ENCODE data around the gene IMP4.

IMP4 gene

DNA sequence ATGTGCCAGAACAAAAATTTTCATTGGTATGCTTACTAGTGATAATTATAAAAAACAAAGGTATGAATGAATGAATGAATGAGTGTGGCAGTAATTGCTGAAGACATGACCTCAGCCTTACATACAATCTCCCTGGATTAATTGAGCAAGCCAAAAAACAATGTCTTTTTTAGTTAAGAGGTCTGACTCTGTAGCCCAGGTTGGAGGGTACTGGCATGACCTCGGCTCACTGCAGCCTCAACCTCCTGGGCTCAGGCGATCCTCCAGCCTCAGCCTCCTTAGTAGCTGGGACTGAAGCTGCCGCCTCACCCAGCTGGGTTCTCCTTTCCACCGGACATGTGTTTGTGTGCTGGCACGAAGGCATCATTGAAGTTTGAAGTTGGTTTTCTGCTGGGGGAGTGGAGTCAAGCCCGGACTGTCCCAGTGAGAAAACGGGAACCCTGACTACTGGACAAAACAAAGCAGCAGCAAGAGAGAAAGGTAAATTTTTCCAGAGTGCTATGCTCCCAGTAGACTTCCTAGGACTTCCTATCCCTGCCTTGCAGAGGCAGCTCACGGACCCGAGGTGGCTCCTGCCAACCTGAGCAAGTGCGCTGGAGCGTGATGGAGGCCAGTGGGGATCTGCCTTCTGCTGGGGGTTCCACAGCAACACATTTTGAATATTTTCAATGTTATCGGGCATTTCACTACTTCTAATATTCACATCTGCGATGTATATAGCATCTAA lies 6.4 kb upstream of the IMP4 start:
- peak overlapping the region; percentile 25 for H3K4me3 ChIP-seq (ENCODE audit: low read depth, low read length)

DNA sequence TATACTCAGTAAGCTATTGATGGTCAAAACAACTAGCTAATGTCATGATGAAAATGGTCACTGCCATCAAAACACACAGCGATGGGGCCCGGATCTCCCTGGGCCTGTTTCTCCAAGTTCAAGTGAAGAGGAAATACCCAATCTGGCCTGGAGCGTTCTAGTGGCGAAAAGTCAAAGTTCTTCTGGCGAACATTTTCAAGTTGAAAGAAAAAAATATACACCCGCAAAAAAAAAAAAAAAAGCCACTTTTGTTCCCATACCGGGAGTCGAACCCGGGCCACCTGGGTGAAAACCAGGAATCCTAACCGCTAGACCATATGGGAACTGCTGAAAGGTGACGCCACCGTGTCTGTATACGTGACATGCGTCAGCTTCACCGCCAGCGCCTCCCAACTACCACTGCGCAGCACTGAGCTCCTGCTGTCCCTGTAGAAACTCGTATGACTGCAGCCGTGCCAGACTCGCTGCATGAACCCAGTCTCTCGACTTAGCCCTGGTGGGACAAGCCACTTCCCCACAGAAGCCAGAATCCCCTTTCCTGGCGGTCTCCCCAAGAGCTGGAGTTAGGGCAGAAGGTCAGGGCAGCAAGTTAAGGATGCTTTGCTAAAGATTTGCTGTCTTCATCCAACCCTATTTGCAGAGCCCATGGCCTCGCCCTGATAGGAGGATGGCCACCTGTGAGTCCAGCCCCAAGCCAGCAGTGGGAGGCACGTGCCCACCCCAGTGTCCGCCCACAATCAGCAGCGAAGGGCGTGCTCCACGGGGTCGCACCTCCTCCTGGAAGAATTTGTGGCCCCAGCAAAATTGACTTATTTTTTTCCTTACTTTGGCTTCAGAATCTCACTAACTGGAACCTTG lies 5.6 kb upstream of the IMP4 start:
- H3K4me3 ChIP-seq (ENCODE audit: low read depth, low read length): peak overlapping the region; percentile 83

DNA sequence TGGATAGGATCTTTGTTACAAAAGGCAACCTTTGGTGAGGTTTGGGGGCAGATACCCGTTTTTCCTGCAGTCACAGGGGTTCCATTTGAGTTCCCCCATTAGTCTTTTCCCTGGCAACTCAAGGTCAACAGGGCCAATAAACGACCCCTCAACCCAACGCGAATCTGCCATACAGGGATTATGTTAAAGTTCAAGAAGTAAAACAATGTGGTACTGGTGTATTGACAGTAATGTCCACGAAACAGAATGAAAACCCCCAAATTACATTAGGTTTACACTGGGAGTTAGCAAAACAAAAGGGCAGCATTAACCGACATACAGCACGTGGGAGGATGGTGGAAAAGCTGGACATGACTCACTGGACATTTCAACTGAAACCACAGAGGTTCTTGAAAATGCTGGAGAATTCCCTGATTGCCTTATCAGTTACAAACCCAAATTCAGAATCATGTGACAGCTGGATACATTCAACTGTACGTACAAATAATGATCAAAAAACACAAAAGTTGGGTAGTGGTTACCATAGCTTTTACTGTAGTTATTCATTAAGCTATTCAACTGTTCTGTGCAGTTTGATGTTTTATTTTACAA lies 4.9 kb upstream of the IMP4 start:
- H3K4me3 ChIP-seq (ENCODE audit: low read depth, low read length): peak overlapping the region; percentile 83

DNA sequence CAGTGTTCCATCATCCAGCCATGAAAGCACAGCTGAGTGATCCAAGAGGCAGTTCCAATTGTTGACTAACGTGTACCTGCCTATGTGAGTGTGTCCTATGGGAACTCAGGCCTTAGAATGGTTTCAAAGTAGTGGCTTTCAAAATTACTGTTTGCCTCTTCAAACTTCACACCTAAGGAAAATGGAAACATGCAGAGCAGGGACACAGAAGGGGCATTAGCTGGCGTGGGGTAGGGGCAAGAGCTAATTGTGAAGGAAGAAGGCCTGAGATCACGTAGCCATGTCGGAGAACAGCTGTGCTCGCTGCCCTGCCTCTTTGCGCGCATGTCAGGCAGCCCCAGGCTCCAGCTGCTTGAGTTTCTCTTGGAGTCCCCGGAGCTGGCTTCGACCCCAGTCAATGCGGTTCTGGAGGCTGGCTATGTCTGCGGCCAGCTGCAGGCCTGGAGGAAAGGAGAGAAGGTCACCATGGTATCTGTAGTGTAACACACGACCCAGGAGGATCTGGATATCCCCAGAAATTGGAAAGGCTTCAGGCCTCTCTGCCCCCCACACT lies 3.8 kb upstream of the IMP4 start:
- H3K4me3 ChIP-seq (ENCODE audit: low read depth, low read length): no peak overlapping the region

DNA sequence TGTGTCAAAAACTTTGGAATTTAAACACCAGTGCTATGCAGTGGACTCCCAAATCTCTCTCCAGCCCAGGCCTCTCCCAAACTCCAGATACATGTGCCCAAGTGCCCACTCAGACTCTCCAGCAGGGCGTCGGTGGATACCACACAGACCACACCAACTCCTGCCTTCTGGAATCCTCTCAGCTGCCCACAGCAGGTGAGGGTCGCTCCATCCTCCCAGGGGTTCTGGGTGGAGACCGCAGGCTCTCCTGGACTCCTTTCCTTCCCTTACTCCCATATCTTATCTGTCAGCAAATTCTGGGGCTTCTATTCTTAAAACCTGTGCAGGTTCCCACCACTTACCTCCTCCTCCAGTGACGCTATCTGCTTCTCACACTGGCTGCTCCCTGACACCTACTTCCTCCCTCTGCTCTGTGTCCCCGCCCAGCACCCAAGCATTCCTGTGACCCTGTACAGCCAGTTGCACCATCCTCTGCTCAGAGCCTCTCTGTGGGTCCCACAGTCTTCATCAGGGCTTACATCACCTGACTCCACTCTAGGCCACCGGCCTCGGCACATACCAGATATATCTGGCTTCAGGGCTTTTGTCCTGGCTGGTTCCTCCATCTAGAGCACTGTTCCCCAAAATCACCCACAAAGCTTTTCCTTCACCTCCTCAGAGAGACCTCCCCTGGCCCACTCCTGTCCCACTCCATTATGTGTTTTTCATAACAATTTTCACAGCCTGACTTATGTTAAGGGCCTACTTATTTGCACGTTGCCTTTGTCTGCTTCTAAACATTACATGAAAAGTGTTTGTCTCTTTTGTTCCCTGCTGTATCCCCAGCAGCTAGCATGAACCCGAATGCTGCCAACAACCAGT lies 2.6 kb upstream of the IMP4 start:
- no peak overlapping the region for H3K4me3 ChIP-seq (ENCODE audit: low read depth, low read length)

DNA sequence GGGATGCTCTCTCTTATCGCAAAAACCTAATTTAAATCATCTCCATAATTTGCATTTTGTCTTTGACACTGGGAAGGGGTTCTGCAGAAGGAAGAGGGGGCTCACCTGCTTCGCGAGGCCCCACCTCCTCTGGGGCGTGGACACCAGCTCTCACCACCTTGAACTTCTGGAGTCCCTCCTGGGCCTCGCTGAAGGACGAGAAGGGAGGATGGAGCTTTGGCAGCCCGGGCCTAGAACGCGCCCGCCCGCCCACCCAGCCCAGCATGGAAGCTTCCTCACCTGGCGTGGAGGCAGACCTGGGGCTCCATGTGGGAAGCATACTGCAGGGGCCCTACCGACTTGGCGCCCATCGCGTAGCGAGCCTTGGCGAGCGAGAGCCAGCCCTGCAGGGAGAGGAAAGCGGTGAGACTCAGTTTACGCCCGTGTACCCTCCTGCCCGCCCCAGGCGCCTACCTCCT lies 1.1 kb upstream of the IMP4 start:
- H3K4me3 ChIP-seq (ENCODE audit: low read depth, low read length): peak overlapping the region; percentile 92

DNA sequence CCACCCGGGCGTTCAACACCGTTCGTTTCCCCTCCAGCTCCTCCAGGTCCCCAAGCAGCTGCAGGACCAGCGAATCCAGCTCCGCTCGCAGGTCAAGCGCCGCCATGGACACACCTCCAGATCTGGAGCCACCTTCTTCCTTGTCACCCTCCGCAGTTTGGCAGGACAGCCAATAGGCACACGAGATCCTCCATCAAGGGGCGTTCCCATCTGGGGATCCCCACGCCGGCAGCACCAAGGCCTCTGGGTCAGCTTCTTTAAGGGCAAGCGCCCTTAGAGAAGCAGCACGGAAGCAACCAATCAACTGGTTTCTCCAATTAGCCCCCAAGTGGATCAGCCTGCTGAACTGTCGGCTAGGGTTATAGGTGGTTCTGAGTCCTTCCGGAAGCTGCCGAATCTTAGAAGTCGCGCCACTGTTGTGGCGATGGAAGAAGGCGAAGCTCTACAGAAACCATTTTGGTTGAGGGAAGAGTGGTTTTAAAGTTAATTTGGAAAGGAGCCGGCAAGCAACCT lies 621 bp upstream of the IMP4 start:
- peak overlapping the region; percentile 92 for H3K4me3 ChIP-seq (ENCODE audit: low read depth, low read length)

DNA sequence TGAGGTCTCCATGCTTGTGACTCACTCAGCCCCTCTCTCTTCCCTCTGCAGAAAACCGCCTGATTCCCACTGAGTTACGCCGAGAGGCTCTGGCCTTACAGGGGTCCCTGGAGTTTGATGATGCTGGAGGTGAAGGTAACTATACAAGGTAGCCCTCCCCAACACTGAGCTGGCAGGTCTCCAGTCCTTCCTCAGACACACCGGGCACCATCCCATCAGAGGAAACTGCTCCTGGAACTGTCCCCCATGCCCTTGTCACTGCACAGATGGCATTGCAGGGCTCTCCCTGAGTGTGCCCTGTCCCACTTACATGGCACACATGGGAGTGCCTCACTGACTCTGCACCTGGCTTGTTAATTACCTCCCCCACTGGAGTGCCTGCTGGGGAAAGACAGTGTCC lies 1.9 kb downstream of the IMP4 start:
- no peak overlapping the region for H3K4me3 ChIP-seq (ENCODE audit: low read depth, low read length)

DNA sequence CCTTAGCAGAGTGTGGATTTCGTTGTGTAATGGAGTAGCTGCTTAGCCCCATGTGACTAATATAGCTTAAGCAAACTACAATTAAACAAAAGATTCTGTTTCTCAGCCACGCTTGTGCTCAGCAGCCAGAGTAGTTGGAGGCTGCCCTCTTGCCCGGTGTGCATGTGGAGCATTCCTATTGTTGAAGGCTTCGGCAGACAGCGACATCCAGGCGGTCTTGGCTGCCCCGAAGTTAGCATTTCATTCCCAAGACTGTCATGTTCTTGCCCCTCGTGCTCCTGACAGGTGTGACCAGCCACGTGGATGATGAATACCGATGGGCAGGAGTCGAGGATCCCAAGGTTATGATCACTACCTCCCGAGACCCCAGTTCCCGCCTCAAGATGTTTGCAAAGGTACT lies 2.4 kb downstream of the IMP4 start:
- H3K4me3 ChIP-seq (ENCODE audit: low read depth, low read length): no peak overlapping the region

DNA sequence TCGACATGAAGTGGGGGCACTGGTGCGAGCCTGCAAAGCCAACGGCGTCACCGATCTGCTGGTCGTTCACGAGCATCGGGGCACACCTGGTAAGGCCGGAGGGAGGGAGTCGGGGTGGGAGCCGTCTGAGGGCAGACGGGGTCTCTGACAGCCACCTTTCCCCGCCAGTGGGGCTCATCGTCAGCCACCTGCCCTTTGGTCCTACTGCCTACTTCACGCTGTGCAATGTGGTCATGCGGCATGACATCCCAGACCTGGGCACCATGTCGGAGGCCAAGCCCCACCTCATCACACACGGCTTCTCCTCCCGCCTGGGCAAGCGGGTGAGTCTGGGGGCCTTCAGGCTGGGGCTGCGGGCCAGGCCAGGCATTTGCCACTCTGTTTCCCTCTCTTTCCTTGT lies 2.9 kb downstream of the IMP4 start:
- H3K4me3 ChIP-seq (ENCODE audit: low read depth, low read length): no peak overlapping the region

DNA sequence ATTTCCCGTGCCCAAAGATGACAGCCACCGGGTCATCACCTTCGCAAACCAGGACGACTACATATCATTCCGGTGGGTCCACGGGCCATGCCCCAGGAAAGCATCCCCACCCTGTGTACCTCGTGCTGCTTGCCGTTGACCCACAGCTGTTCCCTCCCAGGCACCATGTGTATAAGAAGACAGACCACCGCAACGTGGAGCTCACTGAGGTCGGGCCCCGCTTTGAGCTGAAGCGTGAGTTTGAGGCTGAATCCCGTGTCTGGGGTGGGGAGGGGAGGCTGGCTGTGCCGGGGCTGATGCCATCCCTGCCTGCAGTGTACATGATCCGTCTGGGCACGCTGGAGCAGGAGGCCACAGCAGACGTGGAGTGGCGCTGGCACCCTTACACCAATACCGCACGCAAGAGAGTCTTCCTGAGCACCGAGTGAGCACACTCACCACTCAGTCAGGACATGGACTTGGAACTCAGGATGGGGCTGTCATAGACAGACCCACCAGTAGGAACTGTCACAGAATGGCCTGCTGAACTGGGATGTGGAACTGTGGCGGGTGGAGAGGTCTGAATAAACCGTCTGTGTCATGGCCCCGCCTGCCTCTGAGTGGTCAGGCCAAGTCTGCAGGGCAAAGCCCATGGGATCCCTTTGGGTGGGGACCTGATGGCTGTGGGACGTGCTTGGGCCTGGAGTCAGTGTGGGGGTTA lies 3.5 kb downstream of the IMP4 start:
- no peak overlapping the region for H3K4me3 ChIP-seq (ENCODE audit: low read depth, low read length)

DNA sequence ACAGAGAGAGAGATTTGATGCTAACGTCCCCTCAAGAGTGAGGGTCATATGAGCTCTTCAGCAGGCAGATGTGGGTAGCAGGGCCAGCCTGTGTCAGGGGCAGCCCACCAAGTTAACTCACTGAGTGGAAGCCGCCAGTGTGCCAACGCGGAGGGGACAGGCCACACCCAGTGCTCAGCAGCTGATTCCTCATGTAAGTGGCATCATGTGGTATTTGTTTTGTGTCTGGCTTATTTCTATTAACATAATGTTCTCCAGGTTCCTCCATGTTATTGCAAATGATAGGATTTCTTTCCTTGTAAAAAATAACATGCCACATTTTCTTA lies 4.0 kb downstream of the IMP4 start:
- no peak overlapping the region for H3K4me3 ChIP-seq (ENCODE audit: low read depth, low read length)

DNA sequence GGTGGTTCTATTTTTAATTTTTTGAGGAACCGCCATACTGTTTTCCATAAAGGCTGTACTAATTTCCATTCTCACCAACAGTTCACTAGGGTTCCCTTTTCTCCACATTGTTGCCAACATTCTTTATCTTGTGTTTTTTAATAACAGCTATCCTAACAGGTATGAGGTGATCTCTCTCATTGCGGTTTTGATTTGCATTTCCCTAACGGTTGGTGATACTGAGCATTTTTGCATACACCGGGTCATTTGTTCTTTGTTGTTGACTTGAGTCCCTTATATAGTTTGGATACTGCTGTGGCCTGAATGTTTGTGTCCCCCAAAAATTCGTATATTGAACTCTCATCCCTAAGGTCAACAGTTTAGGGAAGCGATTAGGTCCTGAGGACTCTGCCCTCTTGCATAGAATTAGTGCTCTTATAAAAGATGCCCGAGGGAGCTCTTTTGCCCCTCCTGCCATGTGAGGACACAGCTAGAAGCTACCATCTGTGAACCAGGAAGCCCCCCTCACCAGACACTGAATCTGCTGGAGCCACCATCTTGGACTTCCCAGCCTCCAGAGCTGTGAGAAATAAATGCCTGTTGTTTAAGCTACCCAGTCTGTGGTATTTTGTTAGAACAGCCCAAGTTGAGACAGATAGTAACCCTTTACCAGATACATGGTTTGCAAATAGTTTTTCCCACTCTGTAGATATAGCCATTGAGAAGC lies 4.7 kb downstream of the IMP4 start:
- no peak overlapping the region for H3K4me3 ChIP-seq (ENCODE audit: low read depth, low read length)

DNA sequence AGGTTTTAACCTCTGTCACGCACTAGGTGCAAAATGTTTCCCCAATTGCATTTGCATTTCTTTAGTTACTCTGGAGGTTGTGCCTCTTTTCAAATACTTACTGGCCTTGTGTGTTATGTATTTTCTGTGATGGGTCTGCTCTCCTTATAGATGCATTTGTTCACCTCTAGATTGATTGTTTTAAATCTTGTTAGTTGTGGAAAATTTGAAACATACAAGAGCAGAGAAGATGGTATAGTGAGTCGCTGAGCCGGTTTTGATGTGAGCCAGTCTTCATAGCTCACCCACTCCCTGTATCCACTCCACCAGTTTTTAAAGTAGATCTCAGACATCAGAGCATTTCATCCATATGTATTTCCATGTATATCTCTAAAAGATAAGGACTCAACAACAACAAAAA lies 6.5 kb downstream of the IMP4 start:
- no peak overlapping the region for H3K4me3 ChIP-seq (ENCODE audit: low read depth, low read length)

DNA sequence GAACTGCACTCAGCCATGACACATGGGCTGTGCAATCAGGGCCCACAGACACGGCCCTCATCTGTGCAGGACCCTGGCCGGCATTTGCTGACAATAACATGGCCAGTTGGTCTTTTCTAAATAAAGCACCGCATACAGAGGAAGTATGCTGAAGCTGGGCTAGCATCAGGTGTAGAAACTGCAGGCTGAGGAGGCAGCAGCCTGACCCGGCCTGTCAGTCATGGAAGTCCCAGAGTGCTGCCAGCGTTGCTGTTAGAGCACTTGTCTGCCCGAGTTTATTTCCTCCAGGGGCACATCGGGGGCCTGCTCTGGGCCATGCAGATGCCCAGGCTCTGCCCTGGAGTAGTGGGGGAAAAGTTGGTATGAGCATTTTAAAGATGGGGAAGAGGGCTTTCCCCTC lies 9.0 kb downstream of the IMP4 start:
- H3K4me3 ChIP-seq (ENCODE audit: low read depth, low read length): no peak overlapping the region

DNA sequence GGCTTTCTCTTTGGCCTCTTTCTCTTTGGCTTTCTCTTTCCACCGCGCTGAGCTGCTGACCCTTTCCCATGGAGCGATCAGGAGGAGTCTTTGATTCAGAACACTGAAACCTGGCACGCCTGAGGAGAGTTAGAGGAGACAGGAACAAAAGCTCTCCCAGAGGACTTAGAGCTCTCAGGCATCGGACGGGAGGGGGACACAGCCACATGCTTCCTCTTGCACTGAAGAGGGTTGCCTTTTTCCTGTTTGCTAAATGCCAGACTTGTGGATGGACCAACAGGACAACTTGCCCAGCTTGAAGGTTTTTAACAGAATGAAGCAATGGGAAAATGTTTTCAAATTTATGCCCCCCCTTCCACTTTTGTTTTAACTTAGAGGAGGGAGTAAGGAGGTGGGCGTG lies 9.5 kb downstream of the IMP4 start:
- no peak overlapping the region for H3K4me3 ChIP-seq (ENCODE audit: low read depth, low read length)

DNA sequence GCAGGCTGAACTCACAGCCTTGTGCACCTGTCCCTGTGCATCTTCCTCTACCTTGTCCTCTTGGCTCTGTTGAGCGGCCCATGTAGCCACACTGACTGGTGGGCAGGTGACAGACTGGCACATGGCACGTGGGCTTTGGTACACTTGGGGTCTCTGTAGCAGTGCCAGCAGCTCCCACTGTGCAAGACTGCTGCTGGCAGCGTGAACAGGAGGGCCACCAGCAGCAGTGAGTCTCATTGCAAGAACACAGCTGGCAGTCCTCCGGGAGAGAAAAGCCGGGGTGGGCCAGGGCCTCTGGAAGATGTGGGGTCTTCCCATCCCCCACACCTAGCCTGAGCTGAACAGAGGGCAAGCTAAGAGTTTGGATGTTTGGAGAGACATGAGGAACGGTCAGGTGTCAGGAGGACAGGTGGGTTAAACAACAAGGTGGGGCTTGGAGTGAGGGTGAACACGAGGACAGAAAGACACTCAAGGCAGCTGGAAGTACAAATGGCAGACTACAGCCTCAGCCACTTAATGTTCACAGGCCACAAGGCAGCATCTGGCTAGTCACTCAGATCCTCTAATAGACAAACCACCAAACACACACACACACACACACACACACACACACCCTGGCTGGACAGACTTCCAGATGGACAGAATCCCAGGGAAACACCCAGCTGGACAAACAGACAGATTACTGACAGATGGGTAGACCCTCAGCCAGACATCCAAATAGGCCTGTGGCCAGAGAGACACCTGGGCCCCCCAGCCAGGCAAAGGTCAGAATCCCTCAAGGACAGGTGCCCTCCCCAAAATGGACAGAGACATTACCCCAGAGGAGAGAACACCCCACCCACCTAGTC lies 10.8 kb downstream of the IMP4 start:
- no peak overlapping the region for H3K4me3 ChIP-seq (ENCODE audit: low read depth, low read length)

DNA sequence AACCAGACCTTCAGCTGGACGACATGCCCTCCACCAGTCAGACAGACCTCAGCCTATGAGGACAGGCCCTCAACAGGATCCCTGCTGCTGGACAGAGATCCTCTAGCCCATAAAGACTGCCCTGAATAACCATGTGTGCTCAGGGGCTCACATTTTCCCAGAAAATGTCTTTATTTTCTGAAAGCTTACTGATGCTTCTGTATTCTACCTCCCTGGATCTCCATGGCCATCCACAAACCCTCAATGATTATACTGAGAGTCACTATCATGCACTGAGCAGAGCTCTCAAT lies 11.4 kb downstream of the IMP4 start:
- H3K4me3 ChIP-seq (ENCODE audit: low read depth, low read length): no peak overlapping the region

DNA sequence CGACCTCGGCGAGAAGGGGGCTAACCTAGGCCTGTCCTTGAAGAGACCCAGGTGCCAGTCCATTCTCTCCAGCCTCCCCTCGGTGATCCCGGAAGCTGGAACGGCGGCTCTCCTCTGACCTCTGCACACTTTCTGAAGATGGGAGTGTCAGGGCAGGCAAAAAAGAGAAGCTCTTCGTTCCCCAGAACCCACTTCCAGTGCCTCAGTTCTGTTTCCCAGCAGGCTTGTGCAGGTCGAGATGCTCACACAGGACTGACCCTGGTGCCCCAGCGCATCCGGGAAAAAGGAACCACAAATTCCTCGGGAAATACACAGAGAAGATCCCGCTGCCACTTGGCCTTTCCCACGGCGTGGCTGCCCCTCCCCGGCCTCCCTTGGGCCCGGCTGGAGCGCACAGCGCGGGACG lies 12.5 kb downstream of the IMP4 start:
- H3K4me3 ChIP-seq (ENCODE audit: low read depth, low read length): peak overlapping the region; percentile 56
